Measurements from ENCODE around the gene OVCA2.

DNA sequence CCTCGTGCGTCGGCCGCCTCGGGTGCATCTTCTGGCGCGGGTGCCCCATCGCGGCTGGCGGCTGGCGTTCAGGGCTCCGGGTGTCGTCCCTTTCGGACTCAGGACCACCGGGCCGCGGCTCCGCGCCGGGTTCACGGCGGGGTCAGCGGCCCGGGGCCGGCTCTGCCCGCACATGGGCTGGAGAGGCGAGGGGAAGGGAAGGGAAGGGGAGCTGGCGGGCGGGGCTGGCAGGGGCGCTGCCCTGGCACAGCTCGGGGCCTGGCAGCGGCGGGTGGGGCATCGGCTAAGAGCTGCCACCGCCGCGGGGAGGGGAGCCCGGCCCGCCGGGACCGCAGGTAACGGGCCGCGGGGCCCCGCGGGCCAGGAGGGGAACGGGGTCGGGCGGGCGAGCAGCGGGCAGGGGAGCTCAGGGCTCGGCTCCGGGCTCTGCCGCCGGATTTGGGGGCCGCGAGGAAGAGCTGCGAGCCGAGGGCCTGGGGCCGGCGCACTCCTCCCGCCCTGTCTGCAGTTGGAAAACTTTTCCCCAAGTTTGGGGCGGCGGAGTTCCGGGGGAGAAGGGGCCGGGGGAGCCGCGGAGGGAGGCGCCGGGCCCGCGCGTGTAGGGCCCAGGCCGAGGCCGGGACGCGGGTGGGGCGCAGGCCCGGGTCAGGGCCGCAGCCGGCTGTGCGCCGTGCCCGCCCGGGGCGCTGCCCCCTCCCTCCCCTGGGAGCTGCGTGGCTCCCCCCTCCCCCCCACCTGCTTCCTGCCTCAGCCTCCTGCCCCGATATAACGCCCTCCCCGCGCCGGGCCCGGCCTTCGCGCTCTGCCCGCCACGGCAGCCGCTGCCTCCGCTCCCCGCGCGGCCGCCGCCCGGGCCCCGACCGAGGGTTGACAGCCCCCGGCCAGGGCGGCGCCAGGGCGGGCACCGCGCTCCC is 13.7 kb downstream of the OVCA2 start:
- TF ChIP-seq EZH2 (IDR thresholded peaks at IDR 0.05; ENCODE audit: insufficient read depth, poor library complexity, severe bottlenecking): no peak
- no peak for TF ChIP-seq EZH2phosphoT487 (IDR thresholded peaks at IDR 0.05; ENCODE audit: insufficient read depth, low read depth)

All from GM23248 (cell line).